GM06990 (cell line): ENCODE results near the gene CCL5.

Source experiments
- DNase-seq: peaks from one replicate; pipeline ENCODE4 v3.0.0-alpha.2; 2011; ENCODE audit not compliant: insufficient read length; ENCODE audit errors: extremely low read depth
- H3K27me3 ChIP-seq: replicated peaks from 2 replicates; pipeline ENCODE4 v1.6.0; 2011; ENCODE audit warnings: low read length; ENCODE audit not compliant: control insufficient read depth, insufficient read depth
- H3K36me3 ChIP-seq: 2 replicates; pipeline ENCODE4 v1.5.1; 2011; ENCODE audit warnings: low read length; ENCODE audit not compliant: control insufficient read depth, insufficient read depth
- H3K4me3 ChIP-seq: replicated peaks from 2 replicates; pipeline ENCODE4 v1.5.1; 2011; ENCODE audit warnings: low read depth, mild to moderate bottlenecking, control low read depth, low read length
- TF ChIP-seq, protein P1 (sequence below): IDR thresholded peaks from 2 replicates; pipeline ENCODE4 v1.5.1; 2011; ENCODE audit warnings: low read length, control low read depth, mild to moderate bottlenecking, inconsistent platforms; ENCODE audit not compliant: insufficient read depth, poor library complexity, severe bottlenecking

CCL5 gene

GRCh38 chr17:35841101-35841500 lies 39.1 kb downstream of the CCL5 start:
- H3K36me3 ChIP-seq, result peaks cover 21% of the 10 kb centered on the region
- H3K27me3 ChIP-seq, result no peaks in the 10 kb centered on the region
- no peak for DNase-seq
- no peak overlapping the region for H3K4me3 ChIP-seq
- TF ChIP-seq, protein P1, sequence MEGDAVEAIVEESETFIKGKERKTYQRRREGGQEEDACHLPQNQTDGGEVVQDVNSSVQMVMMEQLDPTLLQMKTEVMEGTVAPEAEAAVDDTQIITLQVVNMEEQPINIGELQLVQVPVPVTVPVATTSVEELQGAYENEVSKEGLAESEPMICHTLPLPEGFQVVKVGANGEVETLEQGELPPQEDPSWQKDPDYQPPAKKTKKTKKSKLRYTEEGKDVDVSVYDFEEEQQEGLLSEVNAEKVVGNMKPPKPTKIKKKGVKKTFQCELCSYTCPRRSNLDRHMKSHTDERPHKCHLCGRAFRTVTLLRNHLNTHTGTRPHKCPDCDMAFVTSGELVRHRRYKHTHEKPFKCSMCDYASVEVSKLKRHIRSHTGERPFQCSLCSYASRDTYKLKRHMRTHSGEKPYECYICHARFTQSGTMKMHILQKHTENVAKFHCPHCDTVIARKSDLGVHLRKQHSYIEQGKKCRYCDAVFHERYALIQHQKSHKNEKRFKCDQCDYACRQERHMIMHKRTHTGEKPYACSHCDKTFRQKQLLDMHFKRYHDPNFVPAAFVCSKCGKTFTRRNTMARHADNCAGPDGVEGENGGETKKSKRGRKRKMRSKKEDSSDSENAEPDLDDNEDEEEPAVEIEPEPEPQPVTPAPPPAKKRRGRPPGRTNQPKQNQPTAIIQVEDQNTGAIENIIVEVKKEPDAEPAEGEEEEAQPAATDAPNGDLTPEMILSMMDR, result no peak

GRCh38 chr17:35825206-35825605 lies 55.0 kb downstream of the CCL5 start:
- no peaks in the 10 kb centered on the region for H3K27me3 ChIP-seq
- H3K36me3 ChIP-seq, result peaks cover 5% of the 10 kb centered on the region
- TF ChIP-seq, protein P1, result no peak
- H3K4me3 ChIP-seq, result no peak overlapping the region
- DNase-seq, result no peak
